HG03135 (cell line): ENCODE results near the gene ADPRS.

Experiments used
- ATAC-seq: cut with Tn5 transposase; IDR thresholded peaks from one replicate; pipeline ENCODE4 v1.9.1; 2021; ENCODE audit warnings: mild to moderate bottlenecking, moderate library complexity; ENCODE audit not compliant: unreplicated experiment

The ADPRS gene

GRCh38 chr1:36128905-36129206, 40.2 kb downstream of the ADPRS start:
- no peak for ATAC-seq

GRCh38 chr1:36132029-36132428, 43.3 kb downstream of the ADPRS start:
- ATAC-seq = no peak

GRCh38 chr1:36133484-36133883, 44.8 kb downstream of the ADPRS start:
- no peak for ATAC-seq

- no peak for ATAC-seq
Observed at GRCh38 chr1:36134031-36134430, 45.3 kb downstream of the ADPRS start.

- no peak for ATAC-seq
Observed at GRCh38 chr1:36134505-36135329, 46.0 kb downstream of the ADPRS start.

- no peak for ATAC-seq
Observed at GRCh38 chr1:36135330-36135667, 46.6 kb downstream of the ADPRS start.

- no peak for ATAC-seq
Observed at GRCh38 chr1:36135796-36136195, 47.1 kb downstream of the ADPRS start.

GRCh38 chr1:36136535-36136934, 47.8 kb downstream of the ADPRS start:
- ATAC-seq = no peak

GRCh38 chr1:36137226-36137625, 48.5 kb downstream of the ADPRS start:
- no peak for ATAC-seq

GRCh38 chr1:36137776-36138175, 49.1 kb downstream of the ADPRS start:
- no peak for ATAC-seq

GRCh38 chr1:36139521-36139920, 50.8 kb downstream of the ADPRS start:
- ATAC-seq = no peak

- ATAC-seq = no peak
Observed at GRCh38 chr1:36142121-36142520, 53.4 kb downstream of the ADPRS start.

- ATAC-seq = no peak
Observed at GRCh38 chr1:36143424-36143823, 54.7 kb downstream of the ADPRS start.
